ENCODE data around the gene ACSF2. TPM values are rescaled to one million over a fixed set of nuclear protein-coding genes. Genes with fewer than 3 reads are reported as not detected.

ACSF2 gene
- total and polyA plus RNA-seq, 2 of the 13 experiments (the other 11 are each of a cell fraction or from before 2014, with no cell fraction given) = 87.3 to 109 TPM

DNA sequence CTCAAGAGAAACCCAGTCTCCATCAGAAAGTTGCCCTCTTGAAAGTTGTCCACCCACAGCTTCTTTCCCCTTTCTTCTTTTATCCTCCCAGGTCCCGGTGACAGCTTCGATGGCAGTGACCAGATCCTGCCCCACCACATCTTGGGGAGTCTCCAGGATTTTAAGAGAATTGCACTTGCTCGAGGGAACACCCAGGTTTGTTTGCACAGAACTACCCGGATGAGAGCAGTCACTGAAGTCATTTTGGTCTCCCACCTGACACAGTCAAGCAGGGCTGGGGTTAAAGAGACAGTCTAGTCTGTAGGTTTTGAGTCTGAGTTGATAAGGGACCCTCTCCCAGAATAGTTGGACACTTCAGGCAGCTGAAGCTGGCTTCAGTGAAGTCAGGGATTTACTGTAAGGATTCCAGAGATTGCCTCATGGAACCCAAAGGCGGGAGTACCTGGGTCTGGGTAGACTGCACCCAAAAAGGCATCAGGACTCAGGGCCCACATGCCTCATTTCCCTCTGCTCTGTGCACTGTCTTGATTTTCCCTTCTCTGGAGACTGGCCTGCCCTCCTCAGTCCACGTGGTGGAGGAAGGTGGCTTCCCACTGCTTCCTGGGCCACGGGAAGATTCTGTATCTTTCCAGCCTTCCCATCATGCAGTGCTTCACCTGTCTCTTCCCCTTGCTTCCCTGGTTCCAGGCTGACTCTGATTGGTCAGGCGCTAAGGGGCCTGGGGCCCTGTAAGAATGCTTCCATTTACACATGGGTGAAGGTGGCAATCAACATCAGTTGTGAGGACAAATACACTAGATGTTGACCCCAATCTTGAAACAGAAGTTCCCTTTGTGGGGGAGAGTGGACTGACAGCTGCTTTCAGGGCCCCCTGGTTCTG, 91.7 kb downstream of the ACSF2 start (continued):
- TF ChIP-seq, protein P1, sequence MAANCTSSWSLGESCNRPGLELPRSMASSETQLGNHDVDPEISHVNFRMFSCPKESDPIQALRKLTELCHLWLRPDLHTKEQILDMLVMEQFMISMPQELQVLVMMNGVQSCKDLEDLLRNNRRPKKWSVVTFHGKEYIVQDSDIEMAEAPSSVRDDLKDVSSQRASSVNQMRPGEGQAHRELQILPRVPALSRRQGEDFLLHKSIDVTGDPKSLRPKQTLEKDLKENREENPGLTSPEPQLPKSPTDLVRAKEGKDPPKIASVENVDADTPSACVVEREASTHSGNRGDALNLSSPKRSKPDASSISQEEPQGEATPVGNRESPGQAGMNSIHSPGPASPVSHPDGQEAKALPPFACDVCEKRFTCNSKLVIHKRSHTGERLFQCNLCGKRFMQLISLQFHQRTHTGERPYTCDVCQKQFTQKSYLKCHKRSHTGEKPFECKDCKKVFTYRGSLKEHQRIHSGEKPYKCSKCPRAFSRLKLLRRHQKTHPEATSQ (CRISPR knock-in tag; IDR thresholded peaks at IDR 0.05; ENCODE audit: borderline replicate concordance) = 0 out of 2 replicates have a peak, but pooled peaks have one; percentile 29
- TF ChIP-seq MIER3 (CRISPR knock-in tag; IDR thresholded peaks at IDR 0.05; ENCODE audit: borderline replicate concordance) = no peak
- TF ChIP-seq IRF2 (CRISPR knock-in tag; IDR thresholded peaks at IDR 0.05) = peak; percentile 7; the same call in 1 of the 2 replicates
- TF ChIP-seq NR3C1 (CRISPR knock-in tag; IDR thresholded peaks at IDR 0.05) = no peak
- TF ChIP-seq IKZF4 (CRISPR knock-in tag; IDR thresholded peaks at IDR 0.05; ENCODE audit: borderline replicate concordance, low read depth, not compliant biosample characterization) = no peak
- no peak for TF ChIP-seq ETV6 (CRISPR knock-in tag; conservative IDR thresholded peaks at IDR 0.05)
- TF ChIP-seq ZNF3 (CRISPR knock-in tag; IDR thresholded peaks at IDR 0.05) = no peak
- TF ChIP-seq SNAPC2 (CRISPR knock-in tag; IDR thresholded peaks at IDR 0.05) = peak; percentile 63; the same call in 1 of the 2 replicates
- TF ChIP-seq ZFP62 (CRISPR knock-in tag; IDR thresholded peaks at IDR 0.05) = no peak
- no peak for TF ChIP-seq NFE2L1 (CRISPR knock-in tag; IDR thresholded peaks at IDR 0.05; ENCODE audit: borderline replicate concordance)
- peak; percentile 74 for TF ChIP-seq NFYC (CRISPR knock-in tag; IDR thresholded peaks at IDR 0.05)
- TF ChIP-seq POLR2AphosphoS2 (IDR thresholded peaks at IDR 0.05; ENCODE audit: low read depth, low read length) = no peak
- TF ChIP-seq NRL (CRISPR knock-in tag; IDR thresholded peaks at IDR 0.05; ENCODE audit: borderline replicate concordance) = peak; percentile 4; the same call in 1 of the 2 replicates
- TF ChIP-seq SIX4 (CRISPR knock-in tag; IDR thresholded peaks at IDR 0.05) = 0 out of 2 replicates have a peak, but pooled peaks have one; percentile 8
- TF ChIP-seq, protein P2, sequence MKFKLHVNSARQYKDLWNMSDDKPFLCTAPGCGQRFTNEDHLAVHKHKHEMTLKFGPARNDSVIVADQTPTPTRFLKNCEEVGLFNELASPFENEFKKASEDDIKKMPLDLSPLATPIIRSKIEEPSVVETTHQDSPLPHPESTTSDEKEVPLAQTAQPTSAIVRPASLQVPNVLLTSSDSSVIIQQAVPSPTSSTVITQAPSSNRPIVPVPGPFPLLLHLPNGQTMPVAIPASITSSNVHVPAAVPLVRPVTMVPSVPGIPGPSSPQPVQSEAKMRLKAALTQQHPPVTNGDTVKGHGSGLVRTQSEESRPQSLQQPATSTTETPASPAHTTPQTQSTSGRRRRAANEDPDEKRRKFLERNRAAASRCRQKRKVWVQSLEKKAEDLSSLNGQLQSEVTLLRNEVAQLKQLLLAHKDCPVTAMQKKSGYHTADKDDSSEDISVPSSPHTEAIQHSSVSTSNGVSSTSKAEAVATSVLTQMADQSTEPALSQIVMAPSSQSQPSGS (CRISPR knock-in tag; IDR thresholded peaks at IDR 0.05) = no peak; the same call in 1 of the 2 replicates
- TF ChIP-seq, protein P3, sequence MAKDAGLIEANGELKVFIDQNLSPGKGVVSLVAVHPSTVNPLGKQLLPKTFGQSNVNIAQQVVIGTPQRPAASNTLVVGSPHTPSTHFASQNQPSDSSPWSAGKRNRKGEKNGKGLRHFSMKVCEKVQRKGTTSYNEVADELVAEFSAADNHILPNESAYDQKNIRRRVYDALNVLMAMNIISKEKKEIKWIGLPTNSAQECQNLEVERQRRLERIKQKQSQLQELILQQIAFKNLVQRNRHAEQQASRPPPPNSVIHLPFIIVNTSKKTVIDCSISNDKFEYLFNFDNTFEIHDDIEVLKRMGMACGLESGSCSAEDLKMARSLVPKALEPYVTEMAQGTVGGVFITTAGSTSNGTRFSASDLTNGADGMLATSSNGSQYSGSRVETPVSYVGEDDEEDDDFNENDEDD (CRISPR knock-in tag; IDR thresholded peaks at IDR 0.05; ENCODE audit: borderline replicate concordance) = 0 out of 2 replicates have a peak, but pooled peaks have one; percentile 55
- TF ChIP-seq, protein P4, sequence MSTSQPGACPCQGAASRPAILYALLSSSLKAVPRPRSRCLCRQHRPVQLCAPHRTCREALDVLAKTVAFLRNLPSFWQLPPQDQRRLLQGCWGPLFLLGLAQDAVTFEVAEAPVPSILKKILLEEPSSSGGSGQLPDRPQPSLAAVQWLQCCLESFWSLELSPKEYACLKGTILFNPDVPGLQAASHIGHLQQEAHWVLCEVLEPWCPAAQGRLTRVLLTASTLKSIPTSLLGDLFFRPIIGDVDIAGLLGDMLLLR (CRISPR knock-in tag; IDR thresholded peaks at IDR 0.05) = 0 out of 2 replicates have a peak, but pooled peaks have one; percentile 40
- TF ChIP-seq SAFB2 (CRISPR knock-in tag; IDR thresholded peaks at IDR 0.05; ENCODE audit: borderline replicate concordance, low read depth) = no peak
- TF ChIP-seq ATF7-NPFF (CRISPR knock-in tag; IDR thresholded peaks at IDR 0.05; ENCODE audit: low read depth) = 0 out of 2 replicates have a peak, but pooled peaks have one; percentile 2
- peak; percentile 29 for TF ChIP-seq ZNF781 (CRISPR knock-in tag; IDR thresholded peaks at IDR 0.05; ENCODE audit: borderline replicate concordance, not compliant biosample characterization)
- TF ChIP-seq, protein P5, sequence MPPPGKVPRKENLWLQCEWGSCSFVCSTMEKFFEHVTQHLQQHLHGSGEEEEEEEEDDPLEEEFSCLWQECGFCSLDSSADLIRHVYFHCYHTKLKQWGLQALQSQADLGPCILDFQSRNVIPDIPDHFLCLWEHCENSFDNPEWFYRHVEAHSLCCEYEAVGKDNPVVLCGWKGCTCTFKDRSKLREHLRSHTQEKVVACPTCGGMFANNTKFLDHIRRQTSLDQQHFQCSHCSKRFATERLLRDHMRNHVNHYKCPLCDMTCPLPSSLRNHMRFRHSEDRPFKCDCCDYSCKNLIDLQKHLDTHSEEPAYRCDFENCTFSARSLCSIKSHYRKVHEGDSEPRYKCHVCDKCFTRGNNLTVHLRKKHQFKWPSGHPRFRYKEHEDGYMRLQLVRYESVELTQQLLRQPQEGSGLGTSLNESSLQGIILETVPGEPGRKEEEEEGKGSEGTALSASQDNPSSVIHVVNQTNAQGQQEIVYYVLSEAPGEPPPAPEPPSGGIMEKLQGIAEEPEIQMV (CRISPR knock-in tag; IDR thresholded peaks at IDR 0.05; ENCODE audit: low read depth) = no peak
- TF ChIP-seq KLF12 (CRISPR knock-in tag; IDR thresholded peaks at IDR 0.05; ENCODE audit: borderline replicate concordance) = no peak

Data from HepG2 (cell line).